ENCODE data around the gene UNC13D. TPM values are rescaled to one million over a fixed set of nuclear protein-coding genes. Genes with fewer than 3 reads are reported as not detected.

Gene UNC13D
- total RNA-seq (10 to 100 TPM in 3 of 10 donors, 1 to 10 TPM in 7; 5.5 to 20.7 (median 8.5) TPM), polyA plus RNA-seq (10 to 100 TPM in 1 of 2 donors, 1 to 10 TPM in 1; 3.0 to 12.6 TPM)
- long read RNA-seq, donor 1, full-length matches to known transcripts, result 2 of 23 reads
- long read RNA-seq, donor 1, partial matches to known transcripts, result 5 of 23 reads
- long read RNA-seq, donor 1, other reads (novel, unspliced or antisense), result 16 of 23 reads
- long read RNA-seq, donor 2, full-length matches to known transcripts, result 3 of 13 reads
- long read RNA-seq, donor 2, partial matches to known transcripts, result 3 of 13 reads
- long read RNA-seq, donor 2, other reads (novel, unspliced or antisense), result 7 of 13 reads
- long read RNA-seq, donor 3, partial matches to known transcripts, result 6 of 17 reads
- long read RNA-seq, donor 3, other reads (novel, unspliced or antisense), result 11 of 17 reads

DNA sequence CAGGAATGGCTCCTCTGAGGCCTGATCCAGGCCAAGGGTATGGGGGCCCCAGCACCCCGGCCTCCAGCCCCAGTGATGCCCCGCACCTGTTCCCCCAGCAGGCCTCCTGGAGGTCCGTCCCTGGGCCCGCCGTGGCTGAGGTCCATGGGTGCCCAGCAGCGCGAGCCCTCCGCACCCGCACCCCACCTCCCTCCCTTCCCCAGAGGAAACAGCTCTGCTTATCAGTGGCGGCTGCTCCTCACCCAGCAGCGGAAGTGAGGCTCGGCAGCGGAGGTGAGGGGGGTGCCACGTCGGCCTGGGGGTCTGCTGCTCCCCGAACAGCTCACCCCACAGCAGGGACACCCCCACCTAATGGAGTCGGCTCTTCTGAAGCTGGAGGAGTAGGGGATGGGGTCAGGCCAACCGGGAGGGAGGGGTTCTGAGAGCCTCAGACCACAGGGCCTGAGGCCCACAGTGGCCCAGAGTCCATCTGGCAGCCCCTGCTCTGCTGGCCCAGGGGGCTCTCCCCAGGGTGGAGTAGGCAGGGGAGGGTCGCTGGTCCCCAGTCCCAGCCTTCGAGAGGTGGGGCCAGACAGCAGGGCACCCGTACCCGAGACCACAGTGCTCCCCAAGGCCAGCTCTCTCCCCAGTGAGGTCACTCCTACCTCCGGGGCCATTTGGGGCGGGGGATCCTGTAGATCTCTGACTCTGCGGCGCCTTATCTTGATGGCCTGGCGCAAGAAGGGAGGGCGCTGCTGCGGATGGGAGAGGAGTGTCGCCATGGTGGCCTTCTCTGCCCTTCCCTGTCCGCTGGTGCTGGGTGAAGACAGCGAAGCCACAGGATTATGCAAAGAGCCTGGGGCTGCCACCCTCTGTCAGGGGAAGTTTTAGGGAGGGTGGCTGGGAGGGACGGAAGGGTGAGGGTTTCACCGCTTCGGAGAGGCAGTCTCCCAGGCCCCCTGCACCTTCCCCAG is at the start of gene UNC13D:
Gene UNC13D, minus strand, starts transcription at position 828 of the 953 bp plus-strand sequence. Its CDS starts 67 bp downstream, at position 761.
- H3K4me1 ChIP-seq, result peaks cover 32 to 56% (median 47%) of the 10 kb centered on the region in 9 donors
- TF ChIP-seq, protein P1, sequence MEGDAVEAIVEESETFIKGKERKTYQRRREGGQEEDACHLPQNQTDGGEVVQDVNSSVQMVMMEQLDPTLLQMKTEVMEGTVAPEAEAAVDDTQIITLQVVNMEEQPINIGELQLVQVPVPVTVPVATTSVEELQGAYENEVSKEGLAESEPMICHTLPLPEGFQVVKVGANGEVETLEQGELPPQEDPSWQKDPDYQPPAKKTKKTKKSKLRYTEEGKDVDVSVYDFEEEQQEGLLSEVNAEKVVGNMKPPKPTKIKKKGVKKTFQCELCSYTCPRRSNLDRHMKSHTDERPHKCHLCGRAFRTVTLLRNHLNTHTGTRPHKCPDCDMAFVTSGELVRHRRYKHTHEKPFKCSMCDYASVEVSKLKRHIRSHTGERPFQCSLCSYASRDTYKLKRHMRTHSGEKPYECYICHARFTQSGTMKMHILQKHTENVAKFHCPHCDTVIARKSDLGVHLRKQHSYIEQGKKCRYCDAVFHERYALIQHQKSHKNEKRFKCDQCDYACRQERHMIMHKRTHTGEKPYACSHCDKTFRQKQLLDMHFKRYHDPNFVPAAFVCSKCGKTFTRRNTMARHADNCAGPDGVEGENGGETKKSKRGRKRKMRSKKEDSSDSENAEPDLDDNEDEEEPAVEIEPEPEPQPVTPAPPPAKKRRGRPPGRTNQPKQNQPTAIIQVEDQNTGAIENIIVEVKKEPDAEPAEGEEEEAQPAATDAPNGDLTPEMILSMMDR (IDR thresholded peaks at IDR 0.05), result no peak
- peaks cover 0 to 61% (median 27%) of the 10 kb centered on the region in 9 donors for H3K36me3 ChIP-seq
- peak within 1 kb of the TSS in 6 of 10 donors; percentile 19 to 64 (median 30) for H3K4me3 ChIP-seq
- intact Hi-C loops (cut with DNase I), result no loop called here
- no peaks in the 10 kb centered on the region for H3K9me3 ChIP-seq
- H3K27ac ChIP-seq, result peak within 1 kb of the TSS; percentile 65 to 97 (median 88)
- H3K27me3 ChIP-seq, result no peaks in the 10 kb centered on the region
- DNase-seq (no peak), ATAC-seq (peak in 7 of 8 donors; percentile 0 to 7 (median 4))
- 57 to 59% methylated on average over 35 of the region's 35 CpGs for WGBS, 2 donors

DNA sequence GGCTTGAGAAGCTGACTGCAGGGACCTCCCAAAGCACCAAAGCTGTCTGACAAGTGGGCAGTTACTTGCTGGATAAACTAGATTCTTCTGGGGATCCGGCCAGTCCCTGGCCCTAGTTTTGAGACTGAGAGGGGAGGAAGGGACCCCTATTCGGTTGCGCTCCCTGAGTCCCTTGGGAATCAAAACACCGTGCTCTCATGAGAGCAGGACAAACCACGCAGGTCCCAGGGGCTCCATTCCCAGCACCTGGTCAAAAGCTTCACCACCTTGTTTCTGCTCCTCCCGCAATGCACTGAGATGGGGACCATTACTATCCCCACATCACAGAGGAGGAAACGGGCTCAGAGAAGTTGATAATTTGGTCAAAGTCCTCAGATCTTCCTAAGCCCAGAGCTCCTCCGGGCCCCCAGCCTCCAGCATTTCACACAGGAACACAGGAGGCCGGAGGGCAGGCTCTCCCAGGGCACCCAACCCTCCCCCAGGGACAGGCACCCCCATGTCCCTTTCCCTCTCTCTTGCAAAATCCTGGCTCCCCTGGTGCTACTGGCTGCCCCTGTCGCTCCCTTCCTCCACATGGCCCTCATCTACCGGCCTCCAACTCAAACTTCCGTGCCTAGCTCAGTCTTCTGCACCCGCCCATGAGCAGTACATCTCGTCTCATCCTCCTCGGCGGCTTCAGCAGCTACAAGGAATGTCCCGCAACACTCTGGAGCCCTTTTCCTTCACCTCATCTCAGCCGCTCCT is 49.3 kb upstream of the UNC13D start:
- Histone ChIP-seq H3K4me3 (no peak overlapping the region), H3K9me3 (no peaks in the 10 kb centered on the region), H3K27ac (peak overlapping the region in 1 of 10 donors; percentile 33), H3K4me1 (peaks cover 16 to 37% (median 27%) of the 10 kb centered on the region in 9 donors), H3K36me3 (peaks cover 0 to 51% (median 16%) of the 10 kb centered on the region in 9 donors), H3K27me3 (no peaks in the 10 kb centered on the region)
- TF ChIP-seq, protein P1 (IDR thresholded peaks at IDR 0.05), result no peak
- WGBS, 2 donors, result 90 to 91% methylated on average over 18 of the region's 18 CpGs
- no peak for DNase-seq
- intact Hi-C loops (cut with DNase I), result loop anchor here in 3 of 10 donors (5.0 to 10.0 kb wide), 3 partner anchors 121 to 131 kb away; partner anchors contain the start of gene GALK1 (in 1 of the 3)
- ATAC-seq, result no peak

DNA sequence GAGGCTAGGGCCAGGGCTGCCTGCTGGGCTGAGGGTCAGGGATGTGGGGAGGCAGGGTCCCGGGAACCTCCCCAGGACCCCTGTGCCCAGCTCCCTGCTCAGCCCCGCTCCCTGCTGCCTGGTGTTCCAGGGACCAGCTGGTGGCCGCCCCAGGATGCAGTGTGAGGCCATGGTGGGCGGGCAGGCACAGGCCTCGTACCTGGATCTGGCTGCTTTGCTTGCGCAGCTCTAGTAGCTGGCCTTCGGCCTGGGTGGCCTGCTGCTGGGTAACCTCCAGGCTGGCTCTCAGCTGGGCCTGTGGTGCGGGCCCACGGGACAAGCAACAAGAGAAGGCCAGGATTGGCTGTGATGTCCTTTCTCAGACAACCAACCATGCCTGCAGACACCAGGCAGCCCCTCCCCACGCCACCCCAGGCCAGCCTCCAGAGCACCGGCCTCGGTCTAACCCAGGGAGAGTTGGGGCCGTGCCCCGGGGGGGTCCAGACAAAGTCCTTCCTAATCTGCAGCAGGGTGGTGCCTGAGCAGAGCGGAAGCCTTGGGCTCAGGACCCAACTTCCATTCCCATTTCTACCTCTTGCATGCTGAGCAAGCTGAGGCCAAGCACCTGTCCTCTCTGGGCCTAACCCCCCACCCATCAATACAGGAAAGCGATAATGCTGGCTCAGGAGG is 48.5 kb upstream of the UNC13D start:
- ATAC-seq, result no peak
- no peak for DNase-seq
- peaks cover 16 to 37% (median 27%) of the 10 kb centered on the region in 9 donors for H3K4me1 ChIP-seq
- no peaks in the 10 kb centered on the region for H3K9me3 ChIP-seq
- peak overlapping the region in 1 of 10 donors; percentile 33 for H3K27ac ChIP-seq
- H3K4me3 ChIP-seq, result no peak overlapping the region
- intact Hi-C loops (cut with DNase I), result loop anchor here in 3 of 10 donors (5.0 to 10.0 kb wide), 3 partner anchors 120 to 130 kb away; partner anchors contain the start of gene GALK1 (in 1 of the 3)
- TF ChIP-seq, protein P1 (IDR thresholded peaks at IDR 0.05), result no peak
- H3K27me3 ChIP-seq, result no peaks in the 10 kb centered on the region
- H3K36me3 ChIP-seq, result peaks cover 0 to 51% (median 16%) of the 10 kb centered on the region in 9 donors
- 87 to 89% methylated on average over 16 of the region's 16 CpGs for WGBS, 2 donors
